GM23338 (cell line): ENCODE measurements around the gene VWCE.

Experiments
- CTCF ChIP-seq, 2 experiments: fragments of 200-600 bp in 1 of 2; sonication (generic) in 1 of 2; conservative IDR thresholded peaks; 2 replicates each; pipeline versions ENCODE4 v1.5.1 to v1.6.1; 2016 to 2017; ENCODE audit warnings: antibody characterized with exemption in 2 of 2, low read depth in 2 of 2, mild to moderate bottlenecking in 2 of 2, moderate library complexity in 1 of 2
- POLR2AphosphoS5 ChIP-seq: IDR thresholded peaks from 2 replicates; pipeline ENCODE4 v1.6.1; 2016; ENCODE audit warnings: antibody characterized with exemption, low read depth
- STAT1 ChIP-seq: IDR thresholded peaks from one replicate; pipeline ENCODE4 v1.6.1; 2016; ENCODE audit warnings: antibody characterized with exemption; ENCODE audit not compliant: unreplicated experiment
- ZNF331 ChIP-seq: fragments of 250-450 bp; sonication (Bioruptor Pico); IDR thresholded peaks from 2 replicates; pipeline ENCODE4 v1.5.0; 2020; ENCODE audit warnings: low read depth, mild to moderate bottlenecking, moderate library complexity

DNA sequence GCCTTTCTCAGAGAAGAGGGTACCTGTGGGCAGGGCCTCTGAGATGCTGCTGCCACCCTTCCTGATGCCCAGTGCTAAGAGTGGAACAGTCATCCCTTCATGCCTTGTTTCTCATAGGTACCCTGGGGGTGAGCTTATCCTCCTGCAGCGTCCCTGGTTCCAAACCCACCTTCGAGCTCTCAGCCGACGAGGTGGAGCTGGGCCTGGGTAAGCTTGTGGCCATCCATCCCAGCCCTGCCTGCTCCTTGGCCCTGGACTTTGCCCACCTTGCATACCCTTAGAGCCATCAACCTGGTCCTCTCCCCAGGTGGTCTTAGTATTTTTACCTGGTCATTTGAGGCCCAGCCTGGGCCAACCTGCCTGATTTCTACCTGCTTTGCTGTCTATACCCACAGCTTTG, 46.6 kb upstream of the VWCE start:
- no peak for TF ChIP-seq CTCF (conservative IDR thresholded peaks at IDR 0.05; ENCODE audit: low read depth in 2 of 2)
- TF ChIP-seq POLR2AphosphoS5, result no peak
- no peak for TF ChIP-seq ZNF331 (CRISPR knock-in tag)
- no peak for TF ChIP-seq STAT1
